Germinal center (tissue), 1 donor: ENCODE measurements around the gene DHPS.
"Not testable (repeated sequence)": the region's sequence is repeated elsewhere in the genome, so short reads cannot be mapped to it uniquely, and the experiment has no call there.

ENCODE experiments used
- DNase-seq: peaks from one replicate; pipeline ENCODE4 v3.0.0; 2012; ENCODE audit warnings: mixed read lengths, low spot score

DHPS gene

GRCh38 chr19:12643716-12644115 lies 38.0 kb downstream of the DHPS start:
- not testable (repeated sequence) for DNase-seq

GRCh38 chr19:12642506-12642905 lies 39.2 kb downstream of the DHPS start:
- DNase-seq, result no peak

- no peak for DNase-seq
These were observed 40.2 kb downstream of the DHPS start for GRCh38 chr19:12641456-12641855.

- DNase-seq, result peak; percentile 86
These were observed 41.6 kb downstream of the DHPS start for GRCh38 chr19:12639901-12640613.

GRCh38 chr19:12638611-12639182 lies 43.0 kb downstream of the DHPS start:
- DNase-seq, result no peak

- DNase-seq, result no peak
These were observed 45.0 kb downstream of the DHPS start for GRCh38 chr19:12636631-12637030.

GRCh38 chr19:12629215-12629614 lies 52.5 kb downstream of the DHPS start:
- DNase-seq, result no peak

- DNase-seq, result no peak
These were observed 53.3 kb downstream of the DHPS start for GRCh38 chr19:12628040-12629022.

- no peak for DNase-seq
These were observed 54.7 kb downstream of the DHPS start for GRCh38 chr19:12626958-12627357.
